Stimulated activated CD8-positive, alpha-beta memory T cell treated with anti-CD3 and anti-CD28 coated beads, Interleukin-4, amount 100 ng/mL, for 4 hours (primary cell): Measurements from ENCODE around the gene ATP9A.
A peak's percentile ranks its signal among the peaks of the same experiment; 100 is the strongest.

Experiments used
- DNase-seq, 2 donors: peaks; one replicate each; pipeline ENCODE4 v3.0.0-alpha.2; 2020; ENCODE audit warnings: low read depth in 2 of 2, low spot score in 1 of 2

ATP9A gene

GRCh38 chr20:51602131-51602530 is 166.1 kb downstream of the ATP9A start:
- no peak for DNase-seq

DNA sequence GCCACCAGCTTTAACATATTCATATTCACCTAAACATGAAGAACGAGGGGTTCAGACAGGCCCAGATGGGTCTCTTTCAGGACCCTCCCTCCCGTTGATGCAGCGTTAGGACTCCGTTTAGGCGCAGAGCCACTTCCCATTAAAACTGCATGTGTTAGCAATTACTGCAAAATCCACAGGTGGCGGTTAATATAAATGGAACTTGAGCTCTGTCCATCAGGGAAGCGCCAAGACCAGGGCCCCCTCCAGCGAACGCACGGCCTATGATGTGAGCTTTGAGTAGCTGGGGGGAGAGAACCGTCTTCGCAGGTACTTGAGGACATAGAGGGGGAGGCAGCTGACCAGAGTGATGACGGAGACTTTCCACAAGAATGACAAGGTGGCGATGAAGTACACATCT is 167.2 kb downstream of the ATP9A start:
- no peak for DNase-seq

- no peak for DNase-seq
Measured at GRCh38 chr20:51600016-51600420, 168.2 kb downstream of the ATP9A start.

- no peak for DNase-seq
Measured at GRCh38 chr20:51598556-51598955, 169.6 kb downstream of the ATP9A start.

DNA sequence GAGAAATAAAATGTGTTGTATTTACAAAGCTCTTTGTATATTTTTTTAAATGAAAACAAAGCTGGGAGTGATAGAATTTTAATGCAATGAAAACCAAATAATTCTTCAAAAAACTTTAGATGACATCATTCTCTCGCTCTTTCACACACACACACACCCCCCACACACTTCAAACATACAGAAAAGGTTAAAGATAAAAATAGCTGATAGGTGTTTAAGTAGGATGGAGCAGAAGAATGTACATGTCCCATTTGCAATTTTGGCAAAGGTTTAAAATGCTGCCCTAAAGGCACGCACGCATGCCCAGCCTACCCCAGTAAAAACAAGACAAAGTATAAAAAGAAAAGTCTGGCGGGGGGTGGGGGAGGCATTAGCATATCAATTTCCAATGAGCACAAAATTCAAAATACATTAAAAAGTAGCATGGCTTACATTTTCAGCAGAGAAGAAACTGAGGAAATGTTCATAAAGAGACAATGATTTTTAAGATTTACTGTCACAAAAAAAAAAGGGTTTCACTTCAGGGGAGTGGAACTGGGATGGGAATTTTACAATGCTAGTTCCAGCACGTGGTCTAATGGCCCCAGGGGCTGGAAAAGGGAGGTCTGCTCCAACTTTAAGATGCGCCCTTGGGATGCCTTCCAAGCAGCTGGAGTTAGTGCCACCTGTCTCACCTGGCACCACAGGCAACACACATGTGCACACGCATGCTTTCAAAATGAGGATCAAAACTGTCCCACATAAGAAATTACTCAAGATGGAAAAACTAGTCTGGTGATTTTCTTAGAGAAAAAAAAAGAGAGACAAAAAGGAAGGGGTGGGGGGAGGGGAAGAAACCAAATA is 170.6 kb downstream of the ATP9A start:
- no peak for DNase-seq

- DNase-seq: no peak
Measured at GRCh38 chr20:51596668-51597388, 171.4 kb downstream of the ATP9A start.

GRCh38 chr20:51595744-51596143 is 172.4 kb downstream of the ATP9A start:
- DNase-seq: no peak

- peak; percentile 48 to 54 for DNase-seq
Measured at GRCh38 chr20:51595058-51595532, 173.1 kb downstream of the ATP9A start.

DNA sequence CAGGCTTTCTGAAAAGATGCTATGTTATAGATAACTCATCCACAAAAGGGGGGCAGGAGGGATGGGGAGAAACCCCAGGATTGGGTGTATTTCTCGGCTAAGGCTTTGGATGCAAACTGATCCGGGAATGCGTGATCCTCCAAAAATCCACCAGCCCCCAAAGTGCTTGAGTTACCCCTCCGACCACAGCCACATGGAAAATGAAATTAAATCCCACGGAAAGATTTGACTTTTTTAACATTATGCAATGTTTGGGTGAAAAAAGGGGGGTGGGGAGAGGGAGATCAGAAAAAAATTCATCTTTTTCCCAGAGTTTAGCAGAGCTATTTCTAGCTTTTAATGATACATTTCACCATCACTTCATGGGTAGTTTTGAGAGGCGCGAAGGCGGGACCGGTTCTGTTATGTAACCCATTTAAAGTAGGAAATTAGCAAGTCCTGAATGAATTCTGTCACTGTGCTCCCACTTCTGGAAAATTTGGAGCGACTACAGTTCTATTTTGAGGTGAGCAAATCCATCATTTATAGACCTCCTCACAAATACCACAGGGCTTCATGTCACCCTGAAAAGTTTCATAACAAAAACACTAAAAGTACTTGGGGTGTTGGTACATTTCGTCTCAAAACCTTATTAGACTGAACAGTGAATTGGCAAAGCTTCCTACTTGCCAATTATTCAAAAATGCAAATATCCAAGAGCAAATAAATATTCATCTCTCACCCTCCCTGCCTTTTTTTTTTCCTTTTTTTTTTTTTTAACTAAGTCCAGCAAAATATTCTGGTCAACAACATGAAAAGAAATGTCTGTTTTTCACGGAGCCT is 173.7 kb downstream of the ATP9A start:
- DNase-seq: no peak

GRCh38 chr20:51593584-51593983 is 174.6 kb downstream of the ATP9A start:
- no peak for DNase-seq

- no peak for DNase-seq
Measured at GRCh38 chr20:51592564-51592963, 175.6 kb downstream of the ATP9A start.

DNA sequence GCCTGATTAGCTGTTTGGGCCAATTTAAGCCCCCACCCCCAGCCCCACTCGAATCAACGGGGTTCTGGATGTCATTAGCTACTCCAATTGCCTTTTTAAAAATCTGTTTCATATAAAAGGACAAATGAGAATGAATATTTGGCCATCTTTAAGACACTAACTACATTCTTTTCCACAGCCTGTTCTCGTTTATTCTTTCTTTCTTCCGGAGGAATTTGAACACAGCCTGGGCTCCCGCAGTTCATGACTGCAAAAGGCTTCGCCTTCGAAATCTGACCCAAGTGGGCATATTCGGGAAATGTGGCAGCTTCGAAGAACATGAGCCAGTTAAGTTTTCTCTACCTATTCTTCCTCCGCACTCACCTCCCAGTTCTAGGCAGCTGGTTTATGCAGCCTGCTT is 176.3 kb downstream of the ATP9A start:
- DNase-seq: no peak

DNA sequence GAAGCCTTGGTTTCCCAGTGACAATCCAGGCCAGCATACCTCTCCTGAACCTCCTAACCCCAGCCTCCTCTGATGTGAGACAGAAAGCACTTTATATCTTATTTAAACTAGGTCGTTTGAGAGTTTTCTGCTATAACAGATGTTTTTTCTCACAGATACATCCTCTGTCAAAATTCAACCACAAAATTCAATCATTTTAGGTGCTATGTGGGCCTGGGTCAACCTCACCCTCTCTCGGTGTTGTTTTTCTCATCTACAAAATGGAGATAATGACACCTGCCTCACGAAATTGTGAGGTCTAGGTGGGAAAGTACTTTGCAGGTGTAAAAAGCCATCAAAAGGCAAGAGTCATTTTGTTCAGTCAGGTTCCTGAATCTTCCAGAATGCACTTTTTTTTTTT is 179.4 kb downstream of the ATP9A start:
- DNase-seq: no peak

GRCh38 chr20:51587145-51587544 is 181.0 kb downstream of the ATP9A start:
- DNase-seq: no peak

DNA sequence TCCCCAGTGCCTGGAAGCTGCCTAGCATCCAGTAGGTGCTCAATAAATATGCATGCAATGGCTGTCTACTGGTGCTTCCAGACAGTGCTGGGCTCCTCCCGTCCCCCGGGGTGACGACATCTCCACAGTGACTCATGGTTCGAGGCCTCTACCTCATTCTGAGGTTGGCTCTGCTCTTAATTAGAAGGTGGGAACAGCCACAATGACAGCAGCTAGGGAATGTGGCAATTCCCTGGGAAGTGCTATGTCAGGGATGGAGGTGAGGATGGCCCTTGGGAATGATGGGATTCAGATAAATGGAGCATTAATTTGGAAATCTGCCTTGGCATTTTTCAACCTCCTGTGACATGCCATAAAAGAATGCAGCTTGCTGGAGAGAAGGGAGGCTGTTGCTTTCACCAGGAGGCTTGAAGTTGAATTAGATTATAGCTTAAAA is 182.2 kb downstream of the ATP9A start:
- DNase-seq: no peak

DNA sequence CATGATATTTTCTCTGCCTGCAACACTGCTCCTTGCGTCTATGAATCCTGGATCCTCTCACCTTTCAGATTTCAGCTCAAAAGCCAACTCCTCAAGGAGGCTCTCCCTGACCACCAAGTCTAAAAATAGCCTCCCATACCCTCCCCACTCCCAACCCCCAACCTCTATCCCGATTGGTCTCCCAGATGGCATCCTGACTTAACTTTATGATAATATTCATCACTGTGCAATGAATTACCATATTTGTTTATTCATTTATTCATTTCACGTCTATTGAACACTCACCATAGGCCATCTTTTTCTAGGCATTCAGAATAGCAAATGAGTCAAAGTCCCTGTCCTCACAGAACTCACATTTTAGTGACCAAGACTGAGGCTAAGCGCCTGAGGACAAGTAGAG is 183.0 kb downstream of the ATP9A start:
- no peak for DNase-seq

GRCh38 chr20:51584737-51585136 is 183.5 kb downstream of the ATP9A start:
- DNase-seq: no peak

DNA sequence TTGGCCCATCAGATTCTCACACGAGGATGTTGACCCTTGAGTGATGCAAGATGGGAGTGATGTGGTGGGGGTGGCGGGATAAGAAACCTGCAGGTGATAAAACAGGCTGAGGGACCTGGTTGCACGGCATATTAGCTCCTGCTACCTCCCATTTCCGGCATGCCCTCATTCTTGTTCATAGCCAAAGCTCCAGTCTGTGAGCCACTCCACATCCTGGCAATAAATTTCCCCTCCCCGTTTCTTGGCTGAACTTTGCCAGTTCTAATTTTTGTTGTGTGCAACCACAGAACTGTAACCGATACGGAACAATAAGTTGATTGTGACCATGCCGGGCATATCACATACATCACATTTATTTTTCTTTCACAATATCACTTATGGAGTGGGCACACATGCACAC is 184.1 kb downstream of the ATP9A start:
- no peak for DNase-seq

DNA sequence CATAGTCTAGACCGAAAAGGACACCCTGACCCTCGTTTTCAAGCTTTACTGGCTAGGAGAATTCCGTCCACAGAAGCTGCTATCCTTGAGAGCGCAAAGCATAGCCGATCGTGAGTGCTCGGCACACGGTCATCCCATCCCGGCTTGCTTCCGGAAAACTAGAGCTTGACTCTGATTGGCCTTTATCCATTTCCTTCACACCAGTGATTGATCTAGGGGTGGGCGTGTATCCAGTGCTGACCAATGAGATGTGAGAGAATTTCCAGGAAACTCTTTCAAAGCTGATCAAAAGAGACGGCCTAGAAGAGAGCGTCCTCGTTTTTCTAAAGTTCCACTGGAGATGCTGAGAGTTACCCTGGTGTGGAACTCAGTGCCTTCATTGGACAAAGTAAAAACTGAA is 184.7 kb downstream of the ATP9A start:
- no peak for DNase-seq

DNA sequence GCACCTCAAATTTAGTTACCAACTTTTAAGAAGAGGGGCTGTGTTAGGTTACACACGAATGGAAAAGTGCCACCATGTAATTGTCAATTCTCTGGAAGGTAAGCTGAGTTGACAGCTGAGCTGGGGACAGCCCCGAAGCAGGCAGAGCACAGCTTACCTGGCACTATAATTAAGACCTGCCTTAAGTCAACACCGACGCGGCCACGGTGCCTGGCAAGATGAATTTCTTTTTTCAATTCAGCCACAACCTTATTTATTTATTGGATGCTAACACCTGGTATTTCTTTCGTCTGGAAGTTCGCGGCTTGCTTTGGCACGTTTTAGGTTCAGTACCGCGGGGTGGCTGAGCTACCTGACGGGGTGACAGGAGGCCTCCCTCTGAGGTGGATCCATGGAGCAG is 185.1 kb downstream of the ATP9A start:
- no peak for DNase-seq

DNA sequence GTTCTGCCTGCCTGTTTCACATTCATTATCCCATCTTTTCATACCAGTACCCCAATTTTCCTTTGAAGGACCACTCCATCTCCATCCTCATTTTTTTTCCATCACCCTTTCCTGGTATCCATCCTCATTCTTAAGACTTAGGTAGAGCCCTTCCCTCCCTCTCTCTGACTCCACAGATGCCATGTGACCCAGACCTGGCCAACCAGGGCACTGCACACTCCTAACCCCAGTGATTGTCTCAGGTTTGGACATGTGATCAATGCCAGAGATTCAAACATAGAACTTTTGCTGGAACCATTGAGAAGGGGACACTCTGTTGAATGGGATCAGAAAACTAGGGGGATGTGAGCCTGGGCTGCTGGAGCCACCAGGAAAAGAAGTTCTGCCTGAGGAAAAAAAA is 186.6 kb downstream of the ATP9A start:
- DNase-seq: no peak

GRCh38 chr20:51579137-51579536 is 189.1 kb downstream of the ATP9A start:
- no peak for DNase-seq
